ENCODE results near the gene CCDC88C.

CCDC88C gene

GRCh38 chr14:91305650-91306431, 111.8 kb downstream of the CCDC88C start:
- no peak for DNase-seq

- DNase-seq: no peak
Observed at GRCh38 chr14:91303924-91304229, 113.7 kb downstream of the CCDC88C start.

GRCh38 chr14:91303091-91303923, 114.3 kb downstream of the CCDC88C start:
- DNase-seq: peak in 4 of 5 experiments; percentile 31 to 86 (median 45)

DNA sequence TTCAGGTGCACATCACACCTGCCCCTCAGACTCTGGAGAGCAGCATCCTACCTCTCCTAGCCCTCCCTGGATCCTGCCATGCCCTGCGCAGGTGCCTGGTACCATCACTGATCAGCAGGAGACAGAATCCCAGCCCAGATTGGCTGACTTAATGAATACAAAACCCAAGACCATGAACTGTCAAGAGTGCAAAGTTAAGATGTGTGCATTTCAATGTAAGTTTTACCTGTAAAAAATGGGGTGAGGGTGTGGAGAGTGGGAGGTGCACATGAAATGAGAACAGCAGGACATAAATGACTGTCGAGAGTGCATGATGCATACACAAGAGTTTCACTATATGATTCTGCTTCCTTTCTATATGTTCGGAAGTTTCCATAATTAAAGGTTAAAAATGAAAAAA, 115.2 kb downstream of the CCDC88C start:
- peak in 1 of 5 experiments; percentile 82 for DNase-seq

DNA sequence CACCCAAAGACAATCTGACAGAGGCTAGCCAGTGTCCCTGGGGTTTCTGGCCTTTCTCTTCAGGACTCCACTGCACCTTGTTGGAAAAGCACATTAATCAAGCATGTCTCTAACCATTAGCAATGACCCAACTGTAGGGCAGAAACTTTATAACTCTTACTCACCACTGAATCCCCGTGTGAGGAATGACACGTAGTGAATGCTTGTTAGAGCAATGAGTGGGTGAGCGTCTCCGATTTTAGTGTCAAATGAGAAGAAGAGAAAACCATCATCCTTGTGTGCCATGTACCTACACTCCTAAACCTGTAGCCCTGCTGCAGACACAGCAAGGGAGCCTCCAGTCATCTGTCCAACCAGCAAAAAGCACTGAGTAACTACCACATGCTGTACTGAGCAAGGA, 116.7 kb downstream of the CCDC88C start:
- DNase-seq: no peak

DNA sequence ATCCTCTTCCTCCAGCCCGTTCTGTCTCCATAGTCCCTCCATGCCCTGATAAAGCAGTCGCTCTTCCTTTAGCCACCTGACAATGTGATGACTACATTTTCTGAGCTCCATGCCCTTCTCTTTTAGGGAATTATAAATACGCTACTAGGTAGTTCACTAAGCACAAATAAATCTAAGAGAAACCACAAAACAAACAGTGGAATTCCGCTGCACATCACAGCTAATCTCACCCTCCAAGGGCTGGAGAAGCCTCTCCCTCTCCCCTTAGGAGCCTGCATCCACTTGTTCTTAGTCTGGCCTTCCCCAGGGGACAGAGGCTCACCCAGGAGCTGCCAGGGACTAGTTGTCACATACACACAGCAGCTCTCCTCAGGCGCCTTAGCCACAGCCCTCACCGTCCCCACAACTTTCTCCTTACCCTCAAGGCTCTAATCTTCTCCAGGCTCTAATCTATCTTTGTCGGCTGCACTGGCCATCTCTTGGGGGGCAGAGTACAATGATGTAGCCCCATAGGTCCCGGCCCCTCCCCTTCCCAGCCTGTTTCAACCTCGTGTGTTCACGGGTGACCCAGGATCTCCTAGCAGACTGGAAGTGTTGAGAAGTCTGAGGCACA, 117.2 kb downstream of the CCDC88C start:
- DNase-seq: no peak

GRCh38 chr14:91299121-91300115, 118.2 kb downstream of the CCDC88C start:
- no peak for DNase-seq

GRCh38 chr14:91298576-91298975, 119.0 kb downstream of the CCDC88C start:
- DNase-seq: no peak

- no peak for DNase-seq
Observed at GRCh38 chr14:91297081-91297711, 120.4 kb downstream of the CCDC88C start.

- DNase-seq: no peak
Observed at GRCh38 chr14:91295851-91296796, 121.5 kb downstream of the CCDC88C start.

DNA sequence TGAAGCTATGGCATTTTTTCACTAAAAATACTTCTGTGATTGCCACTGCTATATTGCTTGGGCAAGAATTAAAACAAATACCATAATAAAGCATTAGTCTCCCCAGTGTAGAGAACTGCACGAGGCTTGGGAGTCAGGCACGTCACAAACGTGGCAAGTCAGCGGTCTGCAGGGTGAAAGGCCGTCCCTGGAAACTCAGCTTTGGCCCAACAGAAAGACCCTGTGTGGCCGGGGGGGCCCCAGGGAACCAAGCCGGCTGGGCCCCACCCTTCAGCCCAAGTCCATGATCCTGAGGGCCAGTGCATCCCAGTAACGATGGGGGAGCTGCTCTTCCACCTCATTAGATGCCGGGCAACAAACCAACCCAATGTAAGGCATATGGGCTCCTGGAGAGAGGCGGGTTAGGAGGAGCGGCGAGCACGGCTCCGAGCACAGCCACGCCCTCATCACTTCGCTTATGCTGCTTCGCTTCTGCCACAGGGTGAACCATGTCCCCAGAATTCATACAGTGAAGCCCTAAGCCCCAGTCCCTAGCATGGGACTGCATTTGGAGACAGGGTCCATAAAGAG, 122.3 kb downstream of the CCDC88C start:
- DNase-seq: no peak

DNA sequence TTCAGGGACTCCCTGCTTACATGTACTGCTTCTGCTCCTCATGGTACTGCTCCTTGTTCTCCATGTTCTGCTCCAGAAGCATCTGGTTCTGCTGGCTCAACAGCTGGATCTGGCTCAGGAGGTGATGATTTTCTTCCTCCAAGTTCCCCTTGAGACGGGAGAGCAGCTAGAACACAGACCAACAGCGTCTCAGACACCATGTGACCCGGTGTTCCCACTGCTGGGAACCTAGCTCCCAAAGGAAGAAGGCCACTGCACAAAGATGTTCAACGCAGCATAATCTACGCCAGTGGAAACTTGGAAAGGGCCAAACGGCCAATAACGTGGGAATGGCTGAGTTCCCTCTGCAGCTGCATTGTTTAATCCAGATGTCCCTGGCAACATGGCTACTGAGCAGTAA, 123.5 kb downstream of the CCDC88C start:
- DNase-seq: no peak

- no peak for DNase-seq
Observed at GRCh38 chr14:91293281-91293680, 124.3 kb downstream of the CCDC88C start.

GRCh38 chr14:91292491-91292890, 125.1 kb downstream of the CCDC88C start:
- DNase-seq: no peak

- no peak for DNase-seq
Observed at GRCh38 chr14:91291786-91292405, 125.7 kb downstream of the CCDC88C start.

DNA sequence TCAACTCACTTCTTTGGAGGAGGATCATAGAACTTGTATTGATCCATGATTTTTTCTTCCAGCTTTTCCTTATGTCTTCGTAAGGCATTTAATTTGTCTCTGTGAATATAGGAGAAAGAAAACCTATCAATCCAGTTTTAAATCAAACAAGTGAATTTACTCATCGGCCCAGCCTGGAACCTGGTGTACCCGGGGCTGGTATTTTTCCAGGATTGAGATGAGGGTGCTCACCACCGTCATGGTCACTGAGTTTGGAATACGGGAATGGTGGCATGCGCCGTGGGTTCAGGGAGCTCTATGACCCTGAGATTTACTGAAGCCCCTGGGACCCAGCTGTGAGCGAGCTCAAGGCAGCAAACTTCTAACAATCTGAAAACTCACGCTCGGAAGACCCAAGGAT, 126.6 kb downstream of the CCDC88C start:
- no peak for DNase-seq

GRCh38 chr14:91289464-91289863, 128.2 kb downstream of the CCDC88C start:
- no peak for DNase-seq

- DNase-seq: no peak
Observed at GRCh38 chr14:91288876-91289275, 128.7 kb downstream of the CCDC88C start.

DNA sequence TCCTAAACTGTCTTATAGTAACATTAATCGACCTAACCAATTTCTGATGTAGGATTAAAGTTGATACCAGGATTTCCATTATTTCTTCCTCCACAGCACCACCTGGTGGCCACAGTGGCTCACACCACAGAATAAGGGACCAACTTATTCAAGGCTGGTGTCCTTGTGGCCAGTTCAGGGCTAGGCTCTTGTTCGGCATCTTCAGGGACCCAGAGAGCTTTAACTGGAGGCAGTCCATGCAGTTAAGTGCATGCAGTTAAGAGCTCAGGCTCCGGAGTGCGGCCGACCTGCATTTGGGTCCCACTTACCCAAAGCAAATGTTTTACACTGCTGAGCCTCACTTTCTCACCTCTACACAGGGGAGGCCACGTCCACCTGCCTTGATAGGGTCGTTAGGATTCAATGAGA, 131.1 kb downstream of the CCDC88C start:
- peak; percentile 49 to 79 (median 65) for DNase-seq
